CD4-positive, alpha-beta T cell treated with Interferon alpha-2 for 1 hour (primary cell): Measurements from ENCODE around the gene PLEKHD1.

Experiments used
- DNase-seq, 2 donors: peaks; one replicate each; pipeline ENCODE4 v3.0.0-alpha.2; 2020 to 2022

Gene PLEKHD1

GRCh38 chr14:69519204-69520100 lies 34.9 kb downstream of the PLEKHD1 start:
- DNase-seq = no peak

DNA sequence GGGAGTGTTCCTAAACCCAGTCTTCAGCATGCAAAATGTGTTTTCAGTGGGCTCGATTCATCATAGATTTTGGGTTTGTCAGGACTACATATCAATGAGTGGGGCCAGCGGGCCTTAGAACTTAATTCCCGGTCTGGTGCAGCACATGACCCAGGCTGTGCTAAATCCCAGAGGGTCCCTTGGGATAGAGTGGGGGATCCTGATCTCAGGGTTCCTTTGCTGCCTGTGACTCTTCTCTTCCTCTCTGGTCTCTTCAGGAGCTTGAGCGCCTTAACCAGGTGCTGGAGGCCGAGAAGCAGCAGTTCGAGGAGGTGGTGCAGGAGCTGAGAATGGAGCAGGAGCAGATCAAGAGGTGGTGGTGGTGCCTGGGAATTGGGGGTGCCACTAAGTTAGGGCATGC lies 37.5 kb downstream of the PLEKHD1 start:
- DNase-seq = no peak

- DNase-seq = no peak
Observed at GRCh38 chr14:69525896-69526295, 41.4 kb downstream of the PLEKHD1 start.

DNA sequence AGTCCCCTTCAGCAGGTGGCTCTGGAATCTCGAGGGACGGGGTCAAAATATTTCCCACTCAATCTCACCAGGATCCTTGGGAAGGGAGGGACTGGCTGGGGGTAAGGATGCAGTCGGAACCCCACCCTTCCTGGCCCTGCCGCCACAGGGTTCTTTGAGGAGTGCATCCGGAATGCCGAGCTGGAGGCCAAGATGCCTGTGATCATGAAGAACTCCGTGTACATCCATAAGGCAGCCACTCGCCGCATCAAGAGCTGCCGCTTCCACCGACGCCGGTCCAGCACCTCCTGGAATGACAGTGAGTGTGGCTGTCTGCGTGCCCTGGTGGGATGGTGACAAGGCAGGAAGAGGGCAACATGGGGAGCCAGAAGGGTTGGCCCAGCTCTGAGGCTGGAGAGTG lies 43.1 kb downstream of the PLEKHD1 start:
- no peak for DNase-seq

- no peak for DNase-seq
Observed at GRCh38 chr14:69528143-69528542, 43.6 kb downstream of the PLEKHD1 start.

DNA sequence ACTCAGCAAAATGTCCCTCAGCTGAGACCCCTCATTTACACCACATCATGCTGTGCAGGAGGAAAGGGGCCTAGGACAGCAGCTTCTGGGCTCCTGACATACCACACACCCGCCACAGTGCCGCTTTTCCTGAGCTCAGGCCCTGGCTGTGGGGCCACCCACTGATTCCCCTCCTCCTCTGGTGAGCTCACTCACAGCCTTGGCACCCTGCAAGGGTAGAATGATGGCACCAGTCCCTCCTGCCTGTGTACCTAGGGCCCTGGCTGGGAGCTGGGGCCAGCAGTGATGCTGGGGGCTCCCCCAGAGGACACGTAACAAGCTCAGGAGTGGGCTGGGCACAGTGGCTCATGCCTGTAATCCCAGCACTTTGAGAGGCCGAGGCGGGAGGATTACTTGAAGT lies 44.4 kb downstream of the PLEKHD1 start:
- DNase-seq = no peak

DNA sequence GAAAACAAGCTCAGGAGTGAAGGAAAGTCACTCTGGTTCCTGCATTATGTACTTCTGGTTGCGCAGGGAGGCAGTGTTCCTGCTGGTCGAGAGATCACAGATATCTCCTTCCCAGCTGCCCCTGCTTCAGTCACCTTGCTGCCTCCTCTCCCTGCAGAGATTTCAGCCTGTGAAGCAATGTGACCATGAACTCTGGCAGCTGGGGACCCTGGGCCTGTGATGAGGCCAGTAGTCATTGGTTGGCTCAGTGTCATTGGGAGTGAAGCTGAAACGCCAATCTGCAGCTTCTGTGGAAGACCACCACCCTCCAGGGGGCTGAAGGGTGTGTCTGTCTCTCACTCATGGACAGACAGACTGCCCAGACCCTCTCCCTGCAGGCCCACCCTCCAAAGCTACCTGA lies 45.0 kb downstream of the PLEKHD1 start:
- no peak for DNase-seq

DNA sequence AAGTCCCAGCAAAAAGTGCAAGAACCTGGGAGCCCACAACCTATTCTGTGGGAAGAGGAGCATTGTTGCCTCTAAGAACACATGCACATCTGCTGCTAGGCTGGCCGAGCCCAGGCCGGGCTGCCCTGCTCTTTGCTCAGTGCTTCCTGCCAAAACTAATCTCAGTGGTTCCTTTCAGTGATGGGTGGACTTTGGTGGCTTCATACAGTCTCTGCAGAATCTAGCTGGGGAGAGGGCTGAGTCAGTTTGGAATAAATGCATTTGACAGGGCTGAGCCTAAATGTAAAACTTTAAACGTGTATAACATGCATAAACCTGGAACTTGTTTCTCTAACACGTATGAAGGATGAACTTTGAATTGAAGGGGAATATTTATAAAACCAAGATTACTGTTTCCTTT lies 45.6 kb downstream of the PLEKHD1 start:
- no peak for DNase-seq

GRCh38 chr14:69531135-69531534 lies 46.6 kb downstream of the PLEKHD1 start:
- DNase-seq = no peak

GRCh38 chr14:69532561-69533340 lies 48.2 kb downstream of the PLEKHD1 start:
- DNase-seq = no peak

DNA sequence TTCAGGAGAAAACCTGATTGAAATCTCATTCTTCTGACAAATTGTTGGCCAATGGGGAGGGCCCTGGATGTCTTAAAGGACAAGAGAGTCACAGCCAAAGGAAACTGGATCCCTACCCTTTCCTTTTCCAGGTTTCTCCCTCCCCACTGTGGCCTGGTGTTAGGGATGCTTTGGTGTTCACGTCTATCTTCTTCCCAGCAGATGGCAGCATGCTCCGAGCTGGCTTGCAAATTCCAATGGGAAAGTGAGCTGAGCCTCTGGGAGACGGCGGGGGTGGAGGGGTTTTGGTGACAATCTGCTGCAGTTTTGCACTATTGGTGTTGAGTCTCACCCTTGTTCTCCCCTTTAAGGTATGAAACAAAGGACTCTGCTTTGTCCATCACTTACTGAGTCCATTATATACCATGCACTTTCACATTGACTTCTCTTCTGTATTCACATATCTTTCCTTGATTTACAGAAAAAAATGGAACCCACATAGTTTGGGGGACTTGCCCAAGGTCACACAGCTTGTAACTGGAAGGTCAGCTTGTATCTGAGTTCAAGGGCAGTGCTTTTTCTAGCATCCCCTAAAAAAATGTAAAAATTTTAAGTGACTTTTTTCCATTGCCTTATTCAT lies 50.8 kb downstream of the PLEKHD1 start:
- no peak for DNase-seq

- no peak for DNase-seq
Observed at GRCh38 chr14:69536971-69537370, 52.4 kb downstream of the PLEKHD1 start.

GRCh38 chr14:69537900-69538299 lies 53.4 kb downstream of the PLEKHD1 start:
- no peak for DNase-seq

DNA sequence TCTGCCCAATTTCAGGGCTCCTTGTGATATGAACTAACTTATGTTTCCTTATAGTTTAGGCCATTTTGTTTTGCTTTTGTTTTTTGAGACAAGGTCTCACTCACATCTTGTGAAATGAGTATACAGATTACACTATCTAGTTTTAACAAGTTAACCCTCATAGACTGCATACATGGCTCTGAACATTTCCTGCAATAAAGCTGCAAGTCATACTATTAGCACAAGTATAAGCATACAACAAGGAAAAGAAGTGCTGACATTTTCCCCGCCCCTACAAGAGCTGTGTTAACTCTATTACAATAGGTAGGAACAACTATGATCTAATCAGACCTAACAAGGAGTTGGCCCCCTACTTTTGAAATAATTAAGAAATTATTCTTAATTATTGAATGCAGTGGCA lies 54.2 kb downstream of the PLEKHD1 start:
- DNase-seq = no peak

DNA sequence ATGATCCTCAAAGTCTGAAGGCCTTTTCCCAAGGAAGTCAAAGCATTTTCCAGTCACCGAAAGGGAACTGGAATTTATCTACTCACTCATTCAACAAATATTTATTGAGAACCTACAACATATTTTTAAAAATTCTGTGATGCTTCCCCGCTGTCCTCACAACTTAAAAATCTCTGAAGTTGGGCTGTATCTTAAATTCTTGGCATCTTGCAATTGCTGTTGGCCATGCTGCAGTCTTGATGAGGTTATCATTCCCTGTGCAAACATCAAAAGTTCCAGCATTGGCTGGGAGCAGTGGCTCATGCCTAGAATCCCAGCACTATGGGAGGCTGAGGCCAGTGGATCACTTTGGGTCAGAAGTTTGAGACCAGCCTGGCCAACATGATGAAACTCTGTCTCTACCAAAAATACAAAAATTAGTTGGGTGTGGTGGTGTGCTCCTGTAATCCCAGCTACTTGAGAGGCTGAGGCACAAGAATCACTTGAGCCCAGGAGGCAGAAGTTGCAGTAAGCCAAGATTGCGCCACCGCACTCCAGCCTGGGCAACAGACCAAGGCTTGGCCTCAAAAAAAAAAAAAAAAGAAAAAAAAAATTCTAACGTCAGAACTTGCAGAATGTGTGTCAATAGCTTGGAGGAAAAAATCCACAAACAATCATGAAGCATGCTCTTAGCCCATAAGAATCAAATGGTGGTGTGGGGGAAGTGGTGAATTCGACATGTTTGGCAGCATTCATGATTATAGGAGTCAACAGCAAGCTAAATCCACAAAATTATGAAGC lies 55.3 kb downstream of the PLEKHD1 start:
- DNase-seq = peak in 1 of 2 donors; percentile 20

DNA sequence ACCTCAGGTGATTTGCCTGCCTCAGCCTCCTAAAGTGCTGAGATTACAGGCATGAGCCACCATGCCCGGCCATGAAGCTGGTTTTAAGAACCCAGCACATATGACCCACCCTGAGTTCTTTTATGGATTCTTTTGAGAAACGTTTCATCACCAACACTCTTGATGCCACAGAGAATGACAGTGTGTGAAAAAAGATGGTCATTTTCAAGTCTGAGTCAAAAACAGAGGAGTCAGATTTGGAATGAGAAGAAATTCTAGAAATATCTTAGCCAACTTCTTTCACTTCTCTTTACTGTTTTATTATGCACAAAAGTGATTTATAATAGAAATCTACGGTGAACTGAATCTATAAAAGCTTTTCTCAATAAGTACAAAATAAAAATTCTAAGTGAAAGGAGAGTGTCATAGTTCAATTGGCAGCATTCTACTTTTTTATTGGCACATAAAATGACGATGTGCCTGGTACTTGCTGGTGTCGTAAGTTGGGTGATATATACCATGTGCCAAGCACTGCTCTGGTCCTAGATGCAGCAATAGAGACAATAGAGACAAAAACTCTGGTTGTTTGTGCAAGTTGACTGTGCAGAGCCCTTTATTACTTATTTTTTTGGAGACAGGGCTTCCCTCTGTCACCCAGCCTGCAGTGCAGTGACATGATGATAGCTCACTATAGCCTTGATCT lies 56.3 kb downstream of the PLEKHD1 start:
- DNase-seq = no peak

GRCh38 chr14:69542311-69542710 lies 57.8 kb downstream of the PLEKHD1 start:
- no peak for DNase-seq

- peak; percentile 33 to 70 for DNase-seq
Observed at GRCh38 chr14:69543341-69544115, 59.0 kb downstream of the PLEKHD1 start.

GRCh38 chr14:69547701-69548348 lies 63.3 kb downstream of the PLEKHD1 start:
- peak in 1 of 2 donors; percentile 8 for DNase-seq

- no peak for DNase-seq
Observed at GRCh38 chr14:69548566-69548965, 64.0 kb downstream of the PLEKHD1 start.

GRCh38 chr14:69551511-69551910 lies 67.0 kb downstream of the PLEKHD1 start:
- DNase-seq = no peak
